Suprapubic skin (tissue), 4 donors: ENCODE data around the gene UQCR11. TPM values are rescaled to one million over a fixed set of nuclear protein-coding genes. Genes with fewer than 3 reads are reported as not detected.

Experiments
- DNase-seq, 2 donors: peaks; one replicate each; pipeline ENCODE4 v3.0.0-alpha.2; 2019; ENCODE audit warnings: low spot score in 2 of 2
- H3K27ac ChIP-seq: fragments of 200-600 bp; sonication (generic); one replicate; pipeline ENCODE4 v1.5.1; 2019
- H3K27me3 ChIP-seq: fragments of 200-600 bp; sonication (generic); one replicate; pipeline ENCODE4 v1.5.1; 2019
- H3K36me3 ChIP-seq: fragments of 200-600 bp; sonication (generic); one replicate; pipeline ENCODE4 v1.5.1; 2019
- H3K4me1 ChIP-seq: fragments of 200-600 bp; sonication (generic); one replicate; pipeline ENCODE4 v1.5.1; 2019
- H3K4me3 ChIP-seq: fragments of 200-600 bp; sonication (generic); one replicate; pipeline ENCODE4 v1.5.1; 2019; ENCODE audit warnings: mild to moderate bottlenecking
- H3K9me3 ChIP-seq: fragments of 200-600 bp; sonication (generic); one replicate; pipeline ENCODE4 v1.5.1; 2019
- EP300 ChIP-seq: sonication (generic); formaldehyde crosslinking; IDR thresholded peaks from one replicate; pipeline ENCODE4 v1.6.1; 2017; ENCODE audit warnings: antibody characterized with exemption
- POLR2A ChIP-seq, 2 donors: fragments of 450-650 bp; IDR thresholded peaks; one replicate each; pipeline ENCODE4 v1.6.1; 2017; ENCODE audit warnings: antibody characterized with exemption in 2 of 2, mild to moderate bottlenecking in 2 of 2, moderate library complexity in 2 of 2
- POLR2AphosphoS5 ChIP-seq, 3 donors: sonication (generic); formaldehyde crosslinking; IDR thresholded peaks; one replicate each; pipeline ENCODE4 v1.6.1; 2017; ENCODE audit warnings: antibody characterized with exemption in 3 of 3
- WGBS: methylation state at CpG from one replicate; pipeline ENCODE4 v1.1.5; 2018; 5-methylcytosine and 5-hydroxymethylcytosine counted together
- total RNA-seq, 4 donors: library from RNA; depleted of rRNA; stranded (reverse); fragments of >200 nt; gene quantifications; one replicate each; pipeline ENCODE4 v1.1.0, GENCODE V29; 2016
- TF ChIP-seq, protein P1 (sequence below), 2 donors: fragments of 200-600 bp in 1 of 2; fragments of 450-650 bp in 1 of 2; sonication (generic) in 1 of 2; IDR thresholded peaks; one replicate each; pipeline ENCODE4 v1.5.1; 2016 to 2019; ENCODE audit warnings: antibody characterized with exemption in 2 of 2, mild to moderate bottlenecking in 1 of 2, moderate library complexity in 1 of 2

Gene UQCR11
- total RNA-seq, 4 donors from 2014 or later, result 33.4 to 73.1 (median 59.4) TPM

DNA sequence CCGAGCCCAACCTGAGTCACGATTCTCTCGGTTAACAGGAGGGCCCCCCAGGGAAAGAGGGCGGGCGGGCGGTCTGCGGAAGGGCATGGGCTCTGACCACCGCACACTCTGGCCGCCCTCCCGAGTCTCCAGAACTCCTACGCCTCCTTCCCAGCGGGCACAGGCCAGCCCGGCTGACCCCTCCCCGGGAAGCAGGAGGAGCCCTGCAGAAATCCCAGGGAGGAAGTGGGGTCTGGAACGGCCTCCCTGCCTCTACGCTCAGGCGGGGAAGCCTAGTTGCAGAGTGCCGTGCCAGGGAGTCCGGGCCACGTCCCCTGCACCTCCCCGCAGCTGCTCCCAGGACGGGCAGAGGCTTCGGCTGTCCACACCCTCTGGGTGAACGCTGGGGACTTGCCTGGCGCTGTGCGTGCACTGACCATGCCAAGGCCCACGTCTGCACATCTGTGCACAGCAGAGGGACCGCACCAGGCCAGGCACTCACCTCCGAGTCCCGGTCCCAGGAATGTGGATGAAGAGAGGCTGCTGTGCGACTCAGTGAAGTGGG lies 26.4 kb upstream of the UQCR11 start:
- H3K36me3 ChIP-seq, result peaks cover 58% of the 10 kb centered on the region
- no peak overlapping the region for H3K27ac ChIP-seq
- 88% methylated on average over 11 of the region's 31 CpGs for WGBS
- no peak overlapping the region for H3K4me3 ChIP-seq
- DNase-seq, result no peak
- no peaks in the 10 kb centered on the region for H3K27me3 ChIP-seq
- TF ChIP-seq EP300, result no peak
- TF ChIP-seq, protein P1, sequence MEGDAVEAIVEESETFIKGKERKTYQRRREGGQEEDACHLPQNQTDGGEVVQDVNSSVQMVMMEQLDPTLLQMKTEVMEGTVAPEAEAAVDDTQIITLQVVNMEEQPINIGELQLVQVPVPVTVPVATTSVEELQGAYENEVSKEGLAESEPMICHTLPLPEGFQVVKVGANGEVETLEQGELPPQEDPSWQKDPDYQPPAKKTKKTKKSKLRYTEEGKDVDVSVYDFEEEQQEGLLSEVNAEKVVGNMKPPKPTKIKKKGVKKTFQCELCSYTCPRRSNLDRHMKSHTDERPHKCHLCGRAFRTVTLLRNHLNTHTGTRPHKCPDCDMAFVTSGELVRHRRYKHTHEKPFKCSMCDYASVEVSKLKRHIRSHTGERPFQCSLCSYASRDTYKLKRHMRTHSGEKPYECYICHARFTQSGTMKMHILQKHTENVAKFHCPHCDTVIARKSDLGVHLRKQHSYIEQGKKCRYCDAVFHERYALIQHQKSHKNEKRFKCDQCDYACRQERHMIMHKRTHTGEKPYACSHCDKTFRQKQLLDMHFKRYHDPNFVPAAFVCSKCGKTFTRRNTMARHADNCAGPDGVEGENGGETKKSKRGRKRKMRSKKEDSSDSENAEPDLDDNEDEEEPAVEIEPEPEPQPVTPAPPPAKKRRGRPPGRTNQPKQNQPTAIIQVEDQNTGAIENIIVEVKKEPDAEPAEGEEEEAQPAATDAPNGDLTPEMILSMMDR (IDR thresholded peaks at IDR 0.05), result no peak
- no peak for TF ChIP-seq POLR2AphosphoS5 (IDR thresholded peaks at IDR 0.05)
- TF ChIP-seq POLR2A (IDR thresholded peaks at IDR 0.05), result no peak
- no peaks in the 10 kb centered on the region for H3K9me3 ChIP-seq
- peaks cover 5% of the 10 kb centered on the region for H3K4me1 ChIP-seq

DNA sequence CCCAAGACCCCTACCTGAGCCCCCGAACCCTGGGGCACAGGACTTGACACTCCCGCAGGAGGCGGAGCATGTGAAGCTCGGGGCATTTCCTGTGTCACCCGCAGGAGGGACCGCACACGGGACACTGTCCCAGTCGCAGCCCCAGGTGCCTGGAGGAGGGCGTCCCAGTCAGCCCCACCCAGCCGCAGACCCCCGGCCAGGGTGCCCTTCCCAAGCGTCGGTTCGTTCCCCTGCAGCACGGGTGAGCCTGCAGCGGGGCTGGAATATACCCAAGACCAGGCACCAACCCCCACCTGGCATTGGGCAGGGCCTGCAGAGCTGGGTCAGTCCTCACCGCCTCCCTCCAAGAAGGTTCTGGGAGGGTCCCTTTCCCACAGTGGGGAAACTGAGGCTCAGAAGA lies 25.5 kb upstream of the UQCR11 start:
- Histone ChIP-seq H3K27ac (no peak overlapping the region), H3K9me3 (no peaks in the 10 kb centered on the region), H3K36me3 (peaks cover 57% of the 10 kb centered on the region), H3K27me3 (no peaks in the 10 kb centered on the region), H3K4me1 (peaks cover 5% of the 10 kb centered on the region), H3K4me3 (no peak overlapping the region)
- 85% methylated on average over 6 of the region's 17 CpGs for WGBS
- no peak for DNase-seq
- TF ChIP-seq POLR2AphosphoS5 (IDR thresholded peaks at IDR 0.05), result no peak
- TF ChIP-seq, protein P1 (IDR thresholded peaks at IDR 0.05), result no peak
- TF ChIP-seq POLR2A (IDR thresholded peaks at IDR 0.05), result no peak
- TF ChIP-seq EP300, result no peak

DNA sequence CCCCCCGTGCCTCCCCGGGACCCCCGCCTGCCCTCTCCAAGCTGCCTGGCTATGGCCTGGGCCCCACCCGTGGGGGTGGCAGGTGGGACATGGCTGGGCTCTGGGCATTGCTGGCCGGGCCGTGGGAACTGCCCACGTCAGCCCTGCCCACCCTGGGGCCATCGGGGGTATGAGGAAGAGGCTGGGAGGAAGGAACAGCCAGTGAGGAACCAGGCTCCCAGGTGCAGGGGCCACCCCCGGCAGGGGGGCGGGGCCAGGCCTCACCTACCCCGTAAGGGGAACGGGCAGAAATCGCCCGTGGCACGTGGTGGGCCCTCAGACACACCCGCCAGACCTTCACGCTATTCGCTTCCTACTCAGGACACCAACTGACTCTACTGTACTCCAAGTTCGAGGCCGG lies 24.8 kb upstream of the UQCR11 start:
- TF ChIP-seq POLR2A (IDR thresholded peaks at IDR 0.05), result no peak
- WGBS, result 100% methylated on average over 3 of the region's 20 CpGs
- Histone ChIP-seq H3K4me3 (no peak overlapping the region), H3K27ac (no peak overlapping the region), H3K36me3 (peaks cover 59% of the 10 kb centered on the region), H3K4me1 (peaks cover 5% of the 10 kb centered on the region), H3K27me3 (no peaks in the 10 kb centered on the region), H3K9me3 (no peaks in the 10 kb centered on the region)
- no peak for DNase-seq

DNA sequence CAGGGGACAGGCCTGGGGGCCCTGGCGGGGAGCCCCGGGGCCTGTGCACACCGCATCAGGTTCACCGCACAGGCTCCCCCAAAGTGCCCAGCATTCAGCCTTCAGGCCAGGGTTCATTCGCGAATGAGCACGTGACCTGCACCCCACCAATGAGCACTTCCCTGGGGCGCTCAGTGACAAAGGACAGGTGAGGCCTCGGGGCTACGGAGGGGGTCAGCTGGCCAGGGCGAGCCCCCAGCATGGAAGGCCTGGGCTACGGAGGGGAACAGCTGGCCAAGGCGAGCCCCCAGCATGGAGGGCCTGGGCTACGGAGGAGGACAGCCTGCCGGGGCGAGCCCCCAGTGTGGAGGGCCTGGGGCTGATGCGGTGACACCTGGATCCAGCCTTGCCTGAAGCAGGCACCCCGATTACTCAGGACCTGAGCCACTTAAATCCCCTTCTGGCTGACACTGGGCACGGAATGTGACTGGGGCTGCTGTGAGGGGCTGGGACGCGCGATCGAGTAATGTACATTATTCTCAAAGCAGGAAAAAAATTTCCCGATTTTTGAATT lies 24.1 kb upstream of the UQCR11 start:
- Histone ChIP-seq H3K27ac (no peak overlapping the region), H3K27me3 (no peaks in the 10 kb centered on the region), H3K4me3 (no peak overlapping the region), H3K4me1 (peaks cover 5% of the 10 kb centered on the region), H3K36me3 (peaks cover 58% of the 10 kb centered on the region), H3K9me3 (no peaks in the 10 kb centered on the region)
- TF ChIP-seq POLR2A (IDR thresholded peaks at IDR 0.05), result no peak
- TF ChIP-seq POLR2AphosphoS5 (IDR thresholded peaks at IDR 0.05), result no peak
- TF ChIP-seq, protein P1 (IDR thresholded peaks at IDR 0.05), result no peak
- no peak for TF ChIP-seq EP300
- DNase-seq, result no peak
- 91% methylated on average over 17 of the region's 24 CpGs for WGBS

DNA sequence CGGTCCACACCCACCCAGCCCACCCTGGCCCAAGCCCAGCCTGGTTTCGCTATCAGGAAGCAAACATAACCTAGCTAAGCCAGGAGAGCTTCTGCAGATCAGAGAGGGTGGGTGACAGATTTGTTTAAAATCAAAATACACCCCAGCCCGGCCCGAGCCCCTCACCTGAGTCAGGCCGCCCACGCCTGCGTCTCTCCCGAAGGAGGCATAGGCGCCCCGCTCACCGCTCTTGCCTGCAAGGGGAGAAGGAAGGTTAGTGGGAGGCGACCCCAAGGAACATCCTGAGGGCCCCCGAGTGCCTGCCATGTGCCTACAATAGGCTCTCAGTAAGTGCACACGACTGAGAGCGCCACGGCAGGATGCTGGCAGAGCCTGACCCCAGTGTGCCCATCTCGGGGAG lies 21.9 kb upstream of the UQCR11 start:
- no peaks in the 10 kb centered on the region for H3K9me3 ChIP-seq
- DNase-seq, result no peak
- peaks cover 48% of the 10 kb centered on the region for H3K36me3 ChIP-seq
- no peaks in the 10 kb centered on the region for H3K27me3 ChIP-seq
- no peaks in the 10 kb centered on the region for H3K4me1 ChIP-seq
- TF ChIP-seq POLR2A (IDR thresholded peaks at IDR 0.05) (no peak), EP300 (no peak)
- WGBS, result no CpG with 5 or more reads among the region's 17 CpGs
- H3K27ac ChIP-seq, result no peak overlapping the region
- H3K4me3 ChIP-seq, result no peak overlapping the region

DNA sequence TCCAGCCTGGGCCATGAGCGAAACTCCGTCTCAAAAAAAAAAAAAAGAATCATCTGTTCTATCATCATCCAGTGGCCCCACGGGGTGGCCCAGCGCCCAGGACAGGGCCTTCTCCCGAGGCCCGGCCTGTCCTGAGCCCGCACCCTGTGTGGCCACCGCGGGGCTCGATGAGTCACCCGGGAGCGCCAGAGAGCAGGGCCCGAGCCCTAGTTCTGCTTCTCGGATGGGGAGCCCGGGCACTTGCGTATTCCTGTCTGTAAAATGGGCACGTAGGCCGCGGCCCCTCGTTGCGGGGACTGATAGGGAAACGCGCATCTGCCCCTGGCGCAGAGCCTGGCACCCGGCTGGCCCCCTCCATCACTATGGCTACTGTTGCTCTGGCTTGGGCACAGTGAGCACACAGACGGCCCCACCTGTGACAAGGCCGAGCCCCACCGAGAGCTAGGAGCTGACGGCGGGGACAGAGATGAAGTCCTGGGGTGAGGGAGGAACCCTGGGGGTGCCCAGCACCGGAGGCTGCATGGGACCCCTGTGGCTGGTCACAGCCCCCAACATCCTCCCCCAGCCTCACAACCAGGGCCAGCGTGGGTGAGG lies 21.3 kb upstream of the UQCR11 start:
- H3K36me3 ChIP-seq, result peaks cover 48% of the 10 kb centered on the region
- no peaks in the 10 kb centered on the region for H3K4me1 ChIP-seq
- WGBS, result 93% methylated on average over 18 of the region's 32 CpGs
- DNase-seq, result no peak
- H3K4me3 ChIP-seq, result no peak overlapping the region
- H3K27ac ChIP-seq, result no peak overlapping the region
- TF ChIP-seq, protein P1 (IDR thresholded peaks at IDR 0.05), result no peak
- TF ChIP-seq POLR2AphosphoS5 (IDR thresholded peaks at IDR 0.05) (no peak), POLR2A (IDR thresholded peaks at IDR 0.05) (no peak), EP300 (no peak)
- no peaks in the 10 kb centered on the region for H3K9me3 ChIP-seq
- H3K27me3 ChIP-seq, result no peaks in the 10 kb centered on the region
